ENCODE data around the gene ZNF467.

Gene ZNF467

DNA sequence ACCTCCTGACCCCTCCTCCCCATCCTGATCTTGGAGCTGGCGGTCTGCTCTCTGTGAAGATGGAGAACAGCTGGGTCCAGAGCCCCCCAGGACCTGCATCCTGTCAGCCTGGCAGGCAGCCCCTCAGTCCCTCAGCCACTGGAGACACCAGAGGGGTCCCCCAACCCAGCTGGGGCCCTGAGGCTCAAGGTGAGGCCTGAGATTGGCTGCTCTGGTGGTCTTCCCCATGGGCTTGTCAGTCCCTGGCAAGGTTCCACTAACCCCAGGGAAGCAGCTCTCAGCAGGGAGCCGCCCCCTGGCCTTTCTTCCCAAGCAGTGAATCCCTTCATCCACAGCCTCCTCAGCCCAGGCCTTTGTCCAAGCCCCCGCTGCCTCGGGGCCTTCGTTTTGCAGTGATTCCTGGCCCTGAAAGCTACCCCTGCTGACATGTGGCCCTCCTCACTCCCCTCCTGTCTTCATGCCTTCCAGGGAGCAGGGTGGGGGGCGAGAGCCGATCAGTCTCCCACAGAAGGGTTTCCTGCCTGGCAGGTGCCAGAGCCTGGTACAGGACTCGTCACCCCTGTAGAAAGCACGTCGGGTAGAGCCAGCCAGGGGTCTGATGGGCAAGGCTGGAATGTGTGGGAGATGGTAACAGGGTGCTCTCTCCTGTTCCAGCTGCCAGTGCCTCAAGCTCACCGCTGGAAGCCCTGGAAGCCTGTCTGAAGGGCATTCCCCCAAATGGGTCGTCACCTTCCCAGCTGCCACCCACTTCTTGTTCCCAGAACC is 48.5 kb downstream of the ZNF467 start:
- DNase-seq = no peak

DNA sequence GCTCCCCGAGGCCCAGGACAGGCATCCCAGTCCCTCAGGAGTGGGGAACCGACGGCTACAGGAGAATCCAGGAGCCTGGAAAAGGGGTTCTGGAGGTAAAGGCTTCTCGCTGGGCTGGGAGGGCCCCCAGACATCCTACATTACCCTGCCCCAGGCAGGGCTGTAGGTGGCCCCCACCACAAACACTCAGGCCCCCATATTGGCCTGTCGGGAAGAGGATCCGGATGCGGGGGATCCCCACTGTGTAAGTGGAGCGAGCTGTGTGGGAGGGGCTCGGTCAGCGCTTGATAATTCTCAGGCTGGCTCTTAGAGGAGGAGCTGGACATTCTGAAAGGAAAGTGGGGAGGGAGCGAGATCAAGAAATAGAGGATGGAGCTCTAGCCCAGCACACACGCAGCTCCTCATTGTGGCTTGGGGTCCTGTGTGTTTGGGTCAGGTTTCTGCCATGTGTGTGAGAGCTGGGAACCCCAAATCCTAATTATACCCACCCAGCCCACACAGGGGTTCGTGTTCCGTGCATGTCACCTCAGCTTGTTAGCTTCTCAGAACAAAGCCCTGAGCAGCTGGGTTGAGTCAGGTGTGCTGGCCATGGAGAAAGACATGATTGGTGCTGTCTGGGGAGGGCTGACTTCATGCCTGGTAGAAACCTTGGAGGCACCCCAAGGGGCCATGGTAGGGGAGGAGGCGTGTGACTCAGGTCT is 49.4 kb downstream of the ZNF467 start:
- DNase-seq = no peak

DNA sequence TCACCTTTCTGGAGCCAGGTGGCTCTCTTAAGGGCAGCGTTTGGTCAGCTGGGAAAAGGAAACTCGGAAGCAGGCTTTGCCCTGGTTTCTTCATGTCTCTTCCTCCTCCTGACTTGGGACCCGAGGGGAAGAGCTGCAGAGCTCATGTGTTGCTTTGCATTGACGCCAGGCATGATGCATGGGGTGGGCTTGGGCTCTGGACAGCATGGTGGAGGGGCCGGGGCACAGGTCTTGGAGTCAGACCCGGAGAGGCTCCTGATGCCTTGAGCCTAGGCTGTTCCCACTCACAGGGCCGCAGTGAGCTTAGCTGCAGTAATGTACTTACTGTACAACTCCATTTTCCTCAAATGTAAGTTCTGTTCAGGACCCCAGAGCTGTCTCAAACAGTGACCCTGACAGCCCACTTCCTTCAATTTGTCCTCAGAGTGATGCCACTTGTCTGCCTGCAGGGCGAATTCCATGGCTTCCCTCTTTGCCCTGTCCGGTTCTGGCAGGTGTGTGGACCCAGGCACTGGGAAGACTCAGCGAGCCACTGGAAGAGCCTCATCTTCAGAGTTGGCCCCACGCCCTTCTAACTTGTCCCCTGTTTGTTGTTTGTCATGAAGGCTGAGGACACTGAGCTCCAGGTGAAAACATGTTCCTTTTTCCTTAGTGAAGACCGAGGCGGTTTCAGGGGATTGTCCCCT is 50.2 kb downstream of the ZNF467 start:
- no peak for DNase-seq

DNA sequence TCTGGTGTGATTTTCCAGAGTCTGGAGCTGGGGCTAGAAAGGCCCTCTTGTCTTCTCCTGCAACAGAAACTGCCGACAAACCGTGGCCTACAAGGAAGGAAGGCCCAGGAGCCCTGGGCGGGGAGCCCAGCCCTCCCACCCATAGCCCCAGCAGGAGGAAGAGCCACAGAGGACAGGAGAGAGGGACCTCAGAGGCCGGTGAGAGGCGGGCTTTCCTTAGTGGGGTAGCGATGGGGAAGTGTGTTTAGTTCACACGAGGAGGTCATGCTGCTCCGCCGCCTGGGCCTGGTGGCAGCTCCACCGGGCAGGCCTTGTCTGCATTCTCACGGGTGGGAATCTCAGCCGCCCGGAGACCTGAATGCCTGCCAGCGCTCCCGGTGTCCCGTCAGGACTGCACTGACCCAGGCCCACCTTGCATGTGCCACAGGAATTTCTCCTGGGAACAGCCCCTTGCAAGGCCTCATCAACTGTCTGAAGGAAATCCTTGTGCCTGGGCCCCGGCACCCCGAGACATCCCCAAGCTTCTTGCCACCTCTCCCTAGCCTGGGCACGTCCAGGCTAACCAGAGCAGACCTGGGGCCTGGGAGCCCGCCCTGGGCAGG is 50.9 kb downstream of the ZNF467 start:
- no peak for DNase-seq

DNA sequence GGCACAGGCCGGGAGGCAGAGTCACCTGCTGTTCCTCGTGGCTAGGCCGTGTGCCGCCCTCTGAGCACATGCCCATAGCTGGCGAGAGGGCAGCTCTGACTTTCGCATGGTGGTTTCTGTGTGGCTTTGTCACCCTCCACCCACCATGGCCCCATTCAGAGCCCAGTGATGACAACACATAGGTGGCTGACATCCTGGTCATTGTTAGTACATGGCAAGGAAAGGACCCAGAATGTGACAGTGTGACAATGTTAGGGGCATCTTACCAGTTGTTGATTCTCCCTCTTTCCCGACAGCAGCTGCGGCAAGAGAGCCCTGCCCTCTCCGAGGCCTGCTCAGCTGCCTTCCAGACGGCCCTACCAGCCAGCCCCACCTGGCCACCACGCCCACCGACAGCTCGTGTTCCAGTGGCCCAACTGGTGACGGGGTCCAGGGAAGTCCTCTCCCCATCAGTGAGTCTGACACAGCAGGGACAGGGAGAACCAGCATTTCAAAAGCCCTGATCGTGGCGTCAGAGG is 52.2 kb downstream of the ZNF467 start:
- no peak for DNase-seq

DNA sequence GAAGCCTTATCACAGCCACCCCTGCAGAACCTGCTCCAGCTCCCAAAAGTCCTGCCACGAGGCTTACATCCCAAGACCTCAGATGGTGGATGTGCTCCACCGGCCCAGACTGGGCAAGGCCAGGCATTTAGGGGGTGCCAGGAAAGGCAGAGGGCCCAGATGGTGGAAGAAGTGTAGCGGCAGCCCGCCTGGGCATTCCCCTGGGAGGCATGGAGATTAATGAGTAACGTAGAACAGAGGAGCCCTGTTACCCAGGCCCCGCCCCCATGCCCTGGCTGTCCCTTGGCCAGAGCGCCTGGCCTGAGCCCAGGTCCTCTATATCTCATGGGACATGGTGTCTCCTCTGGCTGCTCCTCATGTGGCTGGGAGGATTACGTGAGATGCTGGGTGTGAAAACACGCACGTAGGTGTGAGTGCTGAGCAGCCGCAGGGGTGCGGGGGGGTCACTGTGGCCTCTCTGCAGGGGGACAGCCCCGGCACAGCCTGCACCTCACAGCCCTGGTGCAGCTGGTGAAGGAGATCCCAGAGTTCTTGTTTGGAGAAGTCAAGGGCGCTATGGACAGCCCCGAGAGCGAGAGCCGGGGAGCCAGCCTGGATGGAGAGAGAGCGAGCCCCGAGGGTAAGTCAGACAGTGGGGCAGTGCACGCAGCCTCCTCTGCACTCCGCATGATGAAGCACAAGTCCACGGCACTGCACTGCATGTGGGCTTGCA is 52.9 kb downstream of the ZNF467 start:
- DNase-seq = no peak

DNA sequence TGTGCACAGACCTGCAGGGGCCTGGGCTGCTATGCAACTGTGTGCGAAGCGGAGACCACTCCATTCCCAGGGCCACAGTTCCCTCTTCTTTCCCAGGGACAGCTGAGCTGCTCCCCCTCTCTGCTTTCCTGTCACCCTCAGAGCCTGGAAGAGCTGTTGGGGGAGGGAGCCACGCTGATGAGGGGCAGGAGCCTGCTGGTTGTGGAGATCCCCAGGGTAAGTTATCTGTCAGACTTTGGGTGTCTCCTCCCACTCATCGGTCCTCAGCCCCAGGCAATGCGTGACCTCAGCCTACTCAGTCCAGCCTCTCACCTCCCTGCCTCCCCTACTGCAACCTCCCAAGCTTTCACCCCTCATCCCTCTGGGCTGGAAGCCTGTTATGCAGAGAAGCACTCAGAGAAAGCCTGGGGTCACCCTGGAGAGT is 53.5 kb downstream of the ZNF467 start:
- no peak for DNase-seq

DNA sequence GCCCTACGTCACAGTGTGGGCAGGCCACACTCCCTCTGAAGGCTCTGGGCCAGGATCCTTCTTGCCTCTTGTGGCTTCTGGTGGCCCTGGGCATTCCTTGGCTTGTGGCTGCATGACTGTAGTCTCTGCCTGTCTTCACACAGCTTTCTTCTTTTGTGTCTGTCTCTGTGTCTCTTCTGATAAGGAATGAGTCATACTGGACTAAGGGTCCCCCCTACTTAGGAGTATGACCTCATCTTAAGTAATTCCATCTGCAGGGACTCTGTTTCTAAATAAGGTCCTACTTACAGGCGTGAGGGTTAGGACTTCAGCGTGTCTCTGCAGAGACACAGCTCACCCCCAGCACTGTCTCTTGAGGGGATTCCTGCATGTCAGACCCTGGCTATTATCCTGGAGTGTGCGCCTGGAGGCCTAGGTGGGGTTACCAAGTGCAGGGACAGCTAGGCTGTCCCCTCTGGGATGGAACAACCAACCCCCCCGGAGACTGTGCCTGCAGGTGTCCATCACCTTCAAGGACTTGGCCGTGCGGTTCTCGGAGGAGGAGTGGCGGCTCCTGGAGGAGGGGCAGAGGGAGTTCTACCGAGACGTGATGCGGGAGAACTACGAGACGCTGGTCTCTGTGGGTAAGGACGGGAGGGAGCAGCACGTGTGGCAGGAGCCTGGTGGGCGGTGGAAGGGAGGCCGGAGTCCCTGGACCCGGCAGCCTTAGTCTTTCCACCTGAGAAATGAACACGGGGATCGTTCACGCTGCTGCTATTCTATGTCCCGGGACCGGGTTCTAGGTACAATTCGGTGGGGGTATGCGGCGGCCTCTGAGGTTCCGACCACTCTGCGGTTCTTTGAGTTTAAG is 54.1 kb downstream of the ZNF467 start:
- DNase-seq = no peak

DNA sequence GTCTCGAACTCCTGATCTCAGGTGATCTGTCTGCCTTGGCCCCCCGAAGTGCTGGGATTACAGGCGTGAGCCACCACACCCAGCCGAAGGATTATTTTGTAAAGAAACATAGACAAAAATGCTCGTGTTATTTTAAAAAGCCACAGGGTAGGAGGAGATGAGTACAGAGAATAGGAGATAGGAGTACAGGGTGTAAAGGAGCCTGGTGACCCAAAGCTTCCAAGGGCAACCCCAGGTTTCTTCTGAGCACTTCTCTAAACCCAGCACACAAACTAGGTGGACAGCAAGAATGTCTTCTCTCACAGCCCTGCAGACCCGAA is 54.7 kb downstream of the ZNF467 start:
- DNase-seq = no peak

DNA sequence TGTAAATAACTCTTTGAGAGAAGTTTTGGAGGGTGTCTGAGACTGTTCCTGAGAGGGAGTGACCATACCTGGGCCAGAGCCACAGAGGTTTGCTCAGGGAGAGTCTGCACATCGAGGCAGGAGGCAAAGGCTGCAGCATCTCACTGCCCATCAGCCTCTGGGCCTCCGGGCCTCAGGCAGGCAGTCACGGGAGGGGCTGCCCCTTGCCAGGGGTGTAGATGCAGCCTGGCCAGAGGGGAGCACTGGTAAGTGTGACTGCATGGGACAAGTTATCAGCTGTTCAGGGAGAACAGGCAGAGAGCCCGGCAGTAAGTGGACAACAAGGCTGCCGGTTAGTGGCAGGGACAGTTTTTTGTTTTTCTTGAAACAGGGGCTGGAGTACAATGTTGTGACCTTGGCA is 55.9 kb downstream of the ZNF467 start:
- DNase-seq = no peak

DNA sequence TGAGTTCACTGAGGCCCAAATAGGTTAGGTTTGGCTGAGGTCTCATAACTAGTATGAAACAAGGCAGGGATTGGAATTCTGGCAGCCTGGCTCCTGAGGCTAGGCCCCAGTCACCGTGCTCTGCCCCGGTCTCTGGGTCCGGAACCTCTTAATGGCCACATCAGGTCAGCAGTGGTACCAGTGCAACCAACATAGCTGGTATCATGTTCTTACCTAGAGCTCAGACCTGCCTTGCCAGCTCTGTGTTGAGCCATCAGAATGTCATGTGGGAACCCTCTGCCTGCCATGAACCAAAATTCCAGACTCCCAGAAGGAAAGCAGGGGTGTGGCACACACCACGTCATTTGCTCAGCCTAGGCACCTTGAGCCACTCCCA is 56.5 kb downstream of the ZNF467 start:
- DNase-seq = no peak

DNA sequence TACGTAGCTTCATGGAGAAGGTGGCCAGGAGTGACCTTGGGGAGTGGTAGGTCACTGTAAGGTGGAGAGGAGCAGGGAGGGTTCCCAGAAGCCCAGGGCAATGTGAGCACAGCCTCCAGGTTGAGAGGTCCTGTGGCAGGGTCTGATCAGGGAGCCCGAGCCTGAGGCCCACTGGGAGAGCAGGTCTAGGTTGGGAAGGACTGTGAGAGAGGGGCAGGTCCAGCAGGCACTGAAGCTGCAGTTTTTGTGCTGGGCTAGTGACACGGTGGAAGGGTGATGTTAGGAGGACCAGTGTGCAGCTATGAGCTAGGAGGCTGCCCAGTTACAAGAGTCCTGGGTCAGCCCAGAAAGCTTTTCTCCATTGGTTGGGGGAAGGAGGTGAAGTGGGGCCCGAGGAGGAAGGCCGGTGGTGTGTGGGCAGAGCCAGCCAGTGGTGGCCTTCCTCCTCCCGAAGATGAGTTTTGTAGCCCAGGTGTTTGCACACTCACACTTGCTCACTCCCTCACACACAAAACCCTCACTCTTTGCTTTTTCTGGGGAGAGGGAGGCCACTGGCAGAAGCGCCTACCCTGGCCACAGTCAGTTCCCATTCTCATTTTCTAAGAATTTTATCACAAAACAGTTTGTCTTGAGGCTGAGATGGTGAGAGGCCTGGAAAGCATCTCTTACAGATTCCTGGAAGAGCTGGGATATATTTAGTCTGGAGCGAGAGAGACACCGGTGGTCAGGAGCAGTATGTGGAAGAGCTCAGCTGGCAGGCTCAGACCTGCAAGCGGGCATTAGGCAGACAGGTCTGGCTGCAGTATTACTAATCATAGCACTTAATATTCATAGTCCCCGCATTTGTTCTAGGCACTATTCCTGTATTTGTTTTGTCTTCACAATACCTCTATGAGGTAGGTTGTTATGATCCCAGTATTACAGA is 57.1 kb downstream of the ZNF467 start:
- no peak for DNase-seq

DNA sequence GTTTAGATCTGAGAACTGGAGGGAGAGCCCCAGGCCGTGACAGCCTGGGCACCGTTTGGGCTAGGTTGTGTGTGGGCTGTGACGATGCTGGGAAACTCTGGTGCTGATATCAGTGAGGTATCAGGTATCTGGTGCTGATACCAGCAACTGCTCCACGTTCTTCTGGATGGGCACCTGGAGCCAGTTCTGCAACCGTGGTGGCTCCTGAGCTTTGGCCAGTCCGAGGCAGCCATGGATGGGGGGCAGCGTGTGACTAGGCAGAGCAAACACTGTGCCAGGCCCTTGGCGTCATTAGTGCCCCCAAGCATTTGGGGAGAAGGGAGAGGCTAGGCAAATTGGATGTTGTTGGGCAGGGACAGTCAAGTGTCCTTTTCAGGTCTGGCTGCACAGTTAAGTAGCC is 57.9 kb downstream of the ZNF467 start:
- DNase-seq = no peak

DNA sequence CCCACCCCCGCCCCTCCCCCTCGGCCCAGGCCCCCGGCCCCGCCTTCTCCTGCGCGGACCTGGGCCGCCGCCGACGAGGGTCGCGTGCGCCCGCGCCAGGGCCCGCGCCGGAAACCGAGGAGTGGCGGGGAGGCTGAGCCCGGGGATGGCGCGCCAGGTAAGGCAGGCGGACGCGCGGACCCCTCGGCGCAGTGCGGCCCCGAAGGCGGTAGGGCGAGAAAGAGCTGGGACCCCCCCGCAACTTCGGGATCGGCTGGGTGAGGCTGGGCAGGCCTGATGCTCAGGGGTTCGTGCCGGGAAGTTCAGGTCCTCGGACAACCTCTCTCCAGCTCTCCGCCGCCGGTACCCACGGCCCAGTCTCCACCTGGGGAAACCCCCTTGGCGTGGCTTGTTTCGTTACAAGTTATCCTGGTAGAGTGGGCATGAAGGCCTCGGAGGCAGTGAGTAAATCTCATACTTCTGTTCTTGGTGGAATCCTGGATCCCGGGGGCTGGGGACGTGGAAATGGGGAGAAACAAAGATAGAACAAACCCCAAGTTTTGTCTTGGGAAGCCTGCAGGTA is 58.4 kb downstream of the ZNF467 start:
- DNase-seq = no peak

Data from NCI-H1048 (cell line).